ENCODE measurements around the gene SCUBE1. TPM values are rescaled to one million over a fixed set of nuclear protein-coding genes. Genes with fewer than 3 reads are reported as not detected.

Gene SCUBE1
- polyA plus RNA-seq, 1 experiment, result not detected

DNA sequence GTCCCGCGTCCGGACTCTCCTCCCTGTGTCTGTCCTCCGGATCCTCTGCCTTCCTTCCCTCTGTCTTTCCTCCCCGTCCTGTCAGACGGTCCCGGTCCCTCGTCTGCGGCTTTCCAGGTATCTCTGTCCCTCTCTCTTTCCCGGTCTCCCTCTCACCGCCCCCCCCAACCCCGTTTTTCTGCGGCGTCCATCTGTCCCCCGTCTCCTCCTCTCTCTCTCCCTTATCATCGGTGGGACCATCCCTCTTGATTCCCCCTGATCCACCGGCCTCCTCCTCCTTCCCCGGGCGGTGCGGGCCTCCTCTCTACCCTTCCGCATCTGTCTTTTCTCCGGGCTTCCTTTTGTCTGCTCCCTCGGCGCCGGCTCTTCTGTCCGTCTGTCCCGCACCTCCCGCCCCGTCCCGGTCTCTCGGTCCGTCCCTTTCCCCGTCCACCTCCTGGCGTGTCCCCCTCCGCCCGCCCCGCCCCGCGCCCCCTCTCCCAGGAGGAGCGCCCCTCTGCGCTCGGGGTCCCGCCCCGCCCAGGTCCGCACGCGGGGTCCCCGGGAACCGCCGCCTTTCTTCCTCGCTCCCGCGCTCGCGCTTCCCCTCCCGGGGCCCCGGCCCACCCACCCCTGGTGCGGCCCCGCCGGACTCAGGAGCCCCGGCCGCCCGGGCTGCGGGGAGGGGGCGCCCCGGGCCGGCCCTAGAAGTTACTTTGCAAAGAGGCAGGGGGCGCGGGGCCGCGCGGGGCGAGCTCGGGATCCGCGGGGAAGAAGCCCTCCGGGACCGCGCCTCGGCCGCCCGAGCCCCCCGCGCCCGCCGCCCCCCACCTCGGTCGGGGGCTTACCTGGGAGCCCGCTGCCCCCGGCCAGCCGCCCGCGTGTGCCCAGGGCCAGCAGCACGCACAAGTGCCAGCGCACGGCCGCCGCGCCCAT lies 568 bp downstream of the SCUBE1 start:
- no peak for DNase-seq (ENCODE audit: low read depth)
- no peak overlapping the region for H3K4me3 ChIP-seq (ENCODE audit: low read depth, low read length)
- ChIA-PET CTCF (interaction anchor here (9.6 kb wide), 1 partner anchor 68 kb away, joined by 264 read pairs; no protein-coding TSS in a partner anchor), POLR2A (no interaction called here)
- peaks cover 33% of the 10 kb centered on the region for H3K27me3 ChIP-seq (ENCODE audit: control insufficient read depth, insufficient read depth, low read length)
- TF ChIP-seq, protein P1, sequence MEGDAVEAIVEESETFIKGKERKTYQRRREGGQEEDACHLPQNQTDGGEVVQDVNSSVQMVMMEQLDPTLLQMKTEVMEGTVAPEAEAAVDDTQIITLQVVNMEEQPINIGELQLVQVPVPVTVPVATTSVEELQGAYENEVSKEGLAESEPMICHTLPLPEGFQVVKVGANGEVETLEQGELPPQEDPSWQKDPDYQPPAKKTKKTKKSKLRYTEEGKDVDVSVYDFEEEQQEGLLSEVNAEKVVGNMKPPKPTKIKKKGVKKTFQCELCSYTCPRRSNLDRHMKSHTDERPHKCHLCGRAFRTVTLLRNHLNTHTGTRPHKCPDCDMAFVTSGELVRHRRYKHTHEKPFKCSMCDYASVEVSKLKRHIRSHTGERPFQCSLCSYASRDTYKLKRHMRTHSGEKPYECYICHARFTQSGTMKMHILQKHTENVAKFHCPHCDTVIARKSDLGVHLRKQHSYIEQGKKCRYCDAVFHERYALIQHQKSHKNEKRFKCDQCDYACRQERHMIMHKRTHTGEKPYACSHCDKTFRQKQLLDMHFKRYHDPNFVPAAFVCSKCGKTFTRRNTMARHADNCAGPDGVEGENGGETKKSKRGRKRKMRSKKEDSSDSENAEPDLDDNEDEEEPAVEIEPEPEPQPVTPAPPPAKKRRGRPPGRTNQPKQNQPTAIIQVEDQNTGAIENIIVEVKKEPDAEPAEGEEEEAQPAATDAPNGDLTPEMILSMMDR (IDR thresholded peaks at IDR 0.05; ENCODE audit: insufficient read depth, low read depth, low read length), result no peak
- no peaks in the 10 kb centered on the region for H3K36me3 ChIP-seq (ENCODE audit: control insufficient read depth, insufficient read depth, low read length)

DNA sequence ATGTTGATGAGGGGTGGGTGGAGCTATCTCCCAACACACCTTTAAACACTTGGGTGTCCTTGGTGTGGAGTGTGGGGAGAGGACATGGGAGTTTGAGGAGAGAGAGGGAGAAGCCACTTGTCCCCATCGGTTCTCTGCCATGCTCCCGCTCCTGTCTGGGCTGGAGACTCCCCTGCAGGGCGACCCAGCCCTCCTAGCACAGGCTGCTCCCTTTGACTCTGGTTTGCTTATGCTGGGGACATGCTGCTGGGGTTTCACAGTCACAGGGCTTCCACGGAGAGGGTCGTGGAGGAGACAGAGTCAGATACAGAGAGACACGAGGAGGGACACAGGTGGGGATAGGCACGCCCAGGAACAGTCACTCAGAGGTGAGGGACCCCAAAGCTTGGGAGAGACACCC lies 1.6 kb downstream of the SCUBE1 start:
- TF ChIP-seq, protein P1 (IDR thresholded peaks at IDR 0.05; ENCODE audit: insufficient read depth, low read depth, low read length), result no peak
- CTCF ChIA-PET, result interaction anchor here (9.6 kb wide), 1 partner anchor 67 kb away, joined by 264 read pairs; no protein-coding TSS in a partner anchor
- DNase-seq (ENCODE audit: low read depth), result no peak
- POLR2A ChIA-PET, result no interaction called here
- Histone ChIP-seq H3K27me3 (ENCODE audit: control insufficient read depth, insufficient read depth, low read length) (peaks cover 32% of the 10 kb centered on the region), H3K4me3 (ENCODE audit: low read depth, low read length) (no peak overlapping the region), H3K36me3 (ENCODE audit: control insufficient read depth, insufficient read depth, low read length) (no peaks in the 10 kb centered on the region)

DNA sequence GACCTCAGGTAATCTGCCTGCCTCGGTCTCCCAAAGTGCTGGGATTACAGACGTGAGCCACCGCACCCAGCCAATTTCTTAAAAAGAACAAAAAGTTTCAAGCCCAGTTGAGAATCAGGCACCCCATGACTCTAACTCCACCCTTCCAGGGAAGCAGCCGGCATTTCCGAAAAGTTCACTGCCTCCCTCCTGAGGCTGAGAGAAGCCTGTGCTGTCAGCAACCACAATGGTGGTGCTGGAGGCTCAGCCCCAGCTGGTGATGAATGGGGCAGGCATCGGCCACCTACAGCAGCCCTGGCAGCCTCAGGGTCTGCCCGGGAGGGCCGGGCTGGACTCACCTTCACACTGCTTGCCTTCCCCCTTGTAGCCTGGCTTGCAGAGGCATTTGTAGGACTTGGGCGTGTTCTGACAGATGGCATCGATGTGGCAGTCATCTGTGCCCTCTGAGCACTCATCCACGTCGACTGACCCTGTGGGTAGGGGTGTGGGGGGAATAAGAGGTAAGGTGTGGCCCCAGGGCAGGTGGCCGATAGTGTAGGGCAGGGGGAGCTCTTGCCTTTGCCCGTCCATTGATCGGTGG lies 4.3 kb downstream of the SCUBE1 start:
- TF ChIP-seq, protein P1 (IDR thresholded peaks at IDR 0.05; ENCODE audit: insufficient read depth, low read depth, low read length), result no peak
- no peaks in the 10 kb centered on the region for H3K36me3 ChIP-seq (ENCODE audit: control insufficient read depth, insufficient read depth, low read length)
- ChIA-PET POLR2A (no interaction called here), CTCF (interaction anchor here (1.8 to 9.6 kb wide), 2 partner anchors 65 kb away, joined by 6 to 264 read pairs; no protein-coding TSS in a partner anchor)
- DNase-seq (ENCODE audit: low read depth), result no peak
- H3K4me3 ChIP-seq (ENCODE audit: low read depth, low read length), result no peak overlapping the region
- H3K27me3 ChIP-seq (ENCODE audit: control insufficient read depth, insufficient read depth, low read length), result peaks cover 17% of the 10 kb centered on the region

DNA sequence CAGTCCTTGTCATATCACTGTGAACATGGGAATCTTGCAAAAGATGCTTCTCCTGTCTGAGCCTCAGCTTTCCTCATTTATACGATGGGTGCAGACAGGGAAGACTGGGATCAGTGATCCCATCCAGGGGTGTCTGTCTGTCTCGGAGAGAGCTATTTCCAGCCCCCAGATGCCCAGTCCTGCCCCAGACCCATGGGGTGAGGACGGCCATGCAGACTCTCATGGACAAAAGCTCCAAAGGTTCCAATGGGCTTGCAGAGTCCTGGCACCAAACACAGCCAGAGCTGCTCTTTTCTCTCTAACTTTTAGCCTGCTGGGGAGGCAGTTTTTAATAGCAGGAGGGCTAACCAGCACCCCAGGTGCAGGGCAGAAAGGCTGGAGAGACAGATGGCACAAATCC lies 5.2 kb downstream of the SCUBE1 start:
- CTCF ChIA-PET, result interaction anchor here (1.0 to 2.2 kb wide), 3 partner anchors 9 to 64 kb away, joined by 3 to 11 read pairs (median 6); no protein-coding TSS in a partner anchor
- DNase-seq (ENCODE audit: low read depth), result no peak
- TF ChIP-seq, protein P1 (IDR thresholded peaks at IDR 0.05; ENCODE audit: insufficient read depth, low read depth, low read length), result no peak
- Histone ChIP-seq H3K4me3 (ENCODE audit: low read depth, low read length) (no peak overlapping the region), H3K27me3 (ENCODE audit: control insufficient read depth, insufficient read depth, low read length) (peaks cover 14% of the 10 kb centered on the region), H3K36me3 (ENCODE audit: control insufficient read depth, insufficient read depth, low read length) (no peaks in the 10 kb centered on the region)
- POLR2A ChIA-PET, result no interaction called here

DNA sequence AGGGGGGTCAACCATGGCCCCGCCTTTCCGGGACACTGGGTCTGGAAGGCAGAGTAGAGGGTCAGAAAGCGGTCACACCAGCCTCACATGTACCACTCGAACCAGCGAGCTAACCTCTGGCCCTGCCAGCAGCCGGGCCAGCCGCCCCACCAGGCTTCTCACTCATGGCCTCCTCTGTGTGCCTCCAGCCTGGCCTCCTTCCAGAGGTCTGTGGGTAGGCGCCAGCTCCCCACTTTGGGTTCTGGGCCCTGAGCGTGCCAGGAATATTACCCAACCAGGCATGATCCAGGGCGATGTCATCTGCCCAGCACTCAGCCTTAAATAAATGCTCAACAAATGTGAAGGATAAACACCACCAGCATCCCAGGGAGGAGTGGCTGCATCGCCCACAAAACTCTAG lies 5.8 kb downstream of the SCUBE1 start:
- POLR2A ChIA-PET, result no interaction called here
- no peak for DNase-seq (ENCODE audit: low read depth)

More for the DNA sequence above, 5.8 kb downstream of the SCUBE1 start:
- TF ChIP-seq, protein P1 (IDR thresholded peaks at IDR 0.05; ENCODE audit: insufficient read depth, low read depth, low read length), result no peak
- H3K36me3 ChIP-seq (ENCODE audit: control insufficient read depth, insufficient read depth, low read length), result no peaks in the 10 kb centered on the region
- no peak overlapping the region for H3K4me3 ChIP-seq (ENCODE audit: low read depth, low read length)
- H3K27me3 ChIP-seq (ENCODE audit: control insufficient read depth, insufficient read depth, low read length), result peaks cover 15% of the 10 kb centered on the region
- CTCF ChIA-PET, result interaction anchor here (1.0 to 2.2 kb wide), 3 partner anchors 9 to 64 kb away, joined by 3 to 11 read pairs (median 6); no protein-coding TSS in a partner anchor

All from BJ (cell line).